GM21529 (cell line): ENCODE results near the gene LRRTM4.

Source experiments
- ATAC-seq: cut with Tn5 transposase; IDR thresholded peaks from one replicate; pipeline ENCODE4 v1.9.1; 2021; ENCODE audit not compliant: unreplicated experiment

The LRRTM4 gene

DNA sequence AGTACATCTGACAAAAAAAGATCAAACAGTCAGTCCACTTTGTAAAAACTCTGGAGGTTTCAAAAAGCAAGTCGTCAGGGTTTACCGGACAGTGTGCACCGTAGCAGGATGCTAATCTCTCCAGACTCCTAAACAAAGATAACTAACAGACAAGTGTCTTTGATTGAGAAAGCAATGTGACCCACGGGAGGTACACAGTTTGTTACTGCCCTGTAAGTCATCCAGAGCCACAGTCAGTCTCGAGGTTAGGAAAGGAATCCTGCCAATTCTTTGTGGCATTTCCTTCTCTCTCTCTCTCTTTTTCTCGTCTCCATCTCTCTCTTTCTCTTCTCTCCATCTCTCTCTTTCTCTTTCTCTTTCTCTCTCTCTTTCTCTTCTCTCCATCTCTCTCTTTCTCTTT lies 42.8 kb downstream of the LRRTM4 start:
- no peak for ATAC-seq

DNA sequence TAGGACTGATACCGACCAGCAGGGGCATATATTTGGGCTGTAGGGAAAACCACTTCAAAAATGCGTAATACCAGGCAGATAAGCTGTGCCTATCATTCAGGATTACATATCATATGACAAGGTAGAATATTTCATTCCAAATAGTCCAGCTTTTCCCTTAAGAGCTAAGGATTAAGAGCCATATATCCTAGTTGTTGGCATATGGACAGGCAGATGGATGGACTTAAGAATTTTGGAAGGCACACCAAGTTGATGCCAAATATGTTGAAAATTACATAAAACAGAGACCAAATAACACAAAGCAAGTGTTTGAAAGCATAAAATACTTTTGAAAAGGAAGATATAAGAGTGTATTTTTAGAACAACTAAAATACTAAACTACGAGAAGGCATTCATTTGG lies 52.1 kb downstream of the LRRTM4 start:
- ATAC-seq: no peak

DNA sequence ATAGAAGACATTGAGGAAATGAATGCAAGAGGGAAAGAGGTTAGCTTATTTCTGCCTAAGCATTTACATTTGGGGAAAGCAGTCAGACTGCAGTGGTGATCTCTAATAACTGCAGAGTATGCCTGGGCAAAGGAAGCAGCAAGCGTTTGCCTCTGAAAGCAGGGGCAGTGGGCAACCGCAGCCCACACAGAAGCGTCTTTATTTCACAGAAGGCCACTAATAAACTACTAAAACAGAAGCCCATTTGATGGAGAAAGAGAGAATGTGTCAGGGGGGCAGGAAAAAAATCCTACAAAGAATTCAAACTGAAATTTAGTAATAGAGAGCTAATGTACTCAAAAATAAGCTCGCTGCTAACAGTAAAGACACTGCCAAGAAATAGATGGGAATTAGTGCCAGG lies 53.1 kb downstream of the LRRTM4 start:
- no peak for ATAC-seq

- ATAC-seq: no peak
These were observed 62.3 kb downstream of the LRRTM4 start for GRCh38 chr2:77459840-77460239.

DNA sequence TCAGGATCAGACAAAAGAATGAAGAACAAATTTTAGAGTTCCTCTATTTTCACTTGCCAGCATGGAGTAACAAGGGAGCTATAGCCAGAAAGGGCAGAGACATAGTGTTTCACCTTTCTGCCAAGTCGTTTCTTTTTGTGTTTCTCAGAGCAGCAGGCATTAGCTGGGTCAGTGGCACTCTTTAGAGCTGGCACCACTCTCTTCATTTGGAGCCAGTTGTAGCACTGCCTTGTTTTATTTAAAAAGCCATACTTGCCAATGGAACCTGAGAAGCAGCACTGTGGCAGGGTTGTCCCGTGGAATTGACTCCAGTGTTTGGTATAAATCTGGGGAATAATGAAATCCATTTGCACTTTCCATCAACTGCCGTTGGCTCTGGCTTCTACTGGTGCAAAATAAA lies 64.0 kb downstream of the LRRTM4 start:
- no peak for ATAC-seq

DNA sequence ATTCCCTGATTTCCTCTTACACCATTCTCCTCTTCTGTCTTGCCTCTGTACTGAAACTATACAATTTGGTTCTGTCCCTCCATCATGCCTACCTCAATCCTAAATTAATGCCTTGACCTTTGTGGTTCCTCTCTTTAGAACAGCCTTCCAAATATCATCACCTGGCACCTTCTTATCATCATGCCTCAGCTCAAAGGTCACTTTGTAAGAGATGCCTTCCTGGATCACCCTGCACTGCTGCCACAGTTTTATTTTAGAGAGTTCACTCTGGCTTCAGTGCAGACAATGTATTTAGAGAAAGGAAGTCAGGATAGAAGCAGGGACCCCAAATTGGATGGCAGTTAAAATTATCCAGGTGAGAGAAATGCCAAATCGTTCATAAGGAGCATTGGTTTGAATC lies 64.5 kb downstream of the LRRTM4 start:
- ATAC-seq: no peak

- ATAC-seq: no peak
These were observed 79.1 kb downstream of the LRRTM4 start for GRCh38 chr2:77443076-77443475.

- ATAC-seq: no peak
These were observed 87.3 kb downstream of the LRRTM4 start for GRCh38 chr2:77434880-77435279.

DNA sequence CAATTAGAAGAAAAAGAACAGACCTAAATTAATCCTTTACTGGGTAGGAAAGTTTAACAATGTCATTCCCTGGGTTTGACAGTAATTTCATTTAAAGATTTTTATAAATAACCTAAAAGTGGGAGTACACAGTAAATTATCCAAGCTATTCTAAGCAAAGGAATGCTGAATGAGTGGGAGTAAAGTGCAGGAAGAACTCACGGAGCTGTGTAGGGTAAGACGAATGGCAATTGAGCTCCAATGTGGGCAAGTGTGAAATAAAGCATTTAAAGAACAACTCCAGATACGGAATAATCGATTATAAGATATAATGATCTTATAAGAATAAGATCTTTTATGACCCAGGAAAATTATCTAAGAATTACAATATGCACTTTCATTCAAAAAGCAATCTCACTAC lies 93.2 kb downstream of the LRRTM4 start:
- no peak for ATAC-seq

- ATAC-seq: no peak
These were observed 100.2 kb downstream of the LRRTM4 start for GRCh38 chr2:77421971-77422370.

DNA sequence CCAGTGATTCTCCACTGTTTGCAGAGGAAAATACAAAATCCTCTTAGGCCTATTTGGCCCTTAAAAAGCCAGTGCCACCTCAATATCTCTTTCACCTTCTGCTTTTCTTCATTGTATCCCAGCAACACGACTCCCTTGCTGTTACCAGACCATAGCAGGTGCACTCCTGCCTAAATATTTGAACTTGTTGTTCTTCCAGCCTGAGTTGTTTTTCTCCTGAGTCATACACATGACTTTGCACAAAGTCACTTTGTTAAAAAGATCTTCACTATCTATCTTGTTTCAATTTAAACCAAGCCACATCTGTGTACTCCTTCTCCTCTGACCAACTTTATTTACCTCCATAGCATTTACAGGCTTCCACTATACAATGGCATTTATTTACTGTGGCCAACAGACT lies 103.6 kb downstream of the LRRTM4 start:
- no peak for ATAC-seq

DNA sequence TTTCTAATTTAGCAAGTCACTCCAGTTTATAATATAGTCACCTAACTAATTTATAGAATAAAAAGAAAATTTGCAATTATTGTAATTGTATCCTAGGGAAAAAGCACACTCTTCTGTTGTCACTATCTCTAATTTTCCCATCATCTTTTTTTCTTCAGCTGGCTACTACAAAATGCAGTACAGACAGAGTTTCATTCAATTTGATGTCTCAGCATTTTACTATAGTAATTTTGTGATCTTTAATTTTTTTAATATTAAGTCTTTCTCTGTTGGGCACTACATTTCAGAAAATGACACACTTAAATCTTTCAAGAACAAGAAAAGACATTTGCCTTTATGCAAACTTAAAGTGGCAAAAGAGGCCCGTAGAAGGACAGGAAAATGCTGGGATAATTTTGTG lies 118.0 kb downstream of the LRRTM4 start:
- ATAC-seq: no peak

GRCh38 chr2:77398970-77399600 lies 123.1 kb downstream of the LRRTM4 start:
- ATAC-seq: no peak

DNA sequence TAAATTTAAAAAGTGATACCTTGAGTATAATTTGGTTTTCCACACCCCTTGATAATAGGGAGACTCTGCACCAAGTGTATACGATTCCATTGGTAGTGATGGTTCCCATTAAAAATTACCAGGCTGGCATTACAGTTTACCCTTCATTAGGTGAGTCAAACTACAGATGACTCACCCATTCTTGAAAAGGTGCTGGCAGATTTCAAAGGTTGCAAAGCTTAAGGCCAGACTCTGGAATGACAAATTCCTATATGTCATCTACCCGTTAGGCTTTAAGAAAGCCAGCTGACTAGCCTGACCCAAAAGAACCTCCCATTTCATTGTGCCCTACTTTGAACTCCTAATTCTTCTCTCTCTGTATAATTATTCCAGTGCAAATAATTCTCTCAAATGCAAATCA lies 124.4 kb downstream of the LRRTM4 start:
- ATAC-seq: no peak

- no peak for ATAC-seq
These were observed 127.2 kb downstream of the LRRTM4 start for GRCh38 chr2:77395011-77395410.

- no peak for ATAC-seq
These were observed 131.1 kb downstream of the LRRTM4 start for GRCh38 chr2:77391119-77391518.

DNA sequence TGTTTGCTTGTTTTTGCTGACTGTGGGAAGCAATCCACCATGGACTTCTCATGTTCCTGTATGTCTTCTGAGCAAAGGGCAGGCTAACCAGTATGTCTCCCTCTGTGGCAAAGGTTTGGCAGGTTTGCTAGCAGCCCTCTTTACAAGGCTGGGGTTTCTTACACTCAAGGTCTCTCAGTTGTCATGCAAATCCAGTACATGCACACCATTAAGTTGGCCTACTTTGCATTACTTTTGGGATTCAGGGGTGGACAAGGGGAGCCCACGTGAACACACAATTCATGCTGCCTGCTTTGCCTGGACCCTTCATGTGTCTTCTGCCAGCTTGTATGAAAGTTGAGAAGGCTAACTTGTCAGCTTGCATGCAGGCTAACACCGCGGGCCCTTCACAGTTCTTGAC lies 134.9 kb downstream of the LRRTM4 start:
- ATAC-seq: no peak

DNA sequence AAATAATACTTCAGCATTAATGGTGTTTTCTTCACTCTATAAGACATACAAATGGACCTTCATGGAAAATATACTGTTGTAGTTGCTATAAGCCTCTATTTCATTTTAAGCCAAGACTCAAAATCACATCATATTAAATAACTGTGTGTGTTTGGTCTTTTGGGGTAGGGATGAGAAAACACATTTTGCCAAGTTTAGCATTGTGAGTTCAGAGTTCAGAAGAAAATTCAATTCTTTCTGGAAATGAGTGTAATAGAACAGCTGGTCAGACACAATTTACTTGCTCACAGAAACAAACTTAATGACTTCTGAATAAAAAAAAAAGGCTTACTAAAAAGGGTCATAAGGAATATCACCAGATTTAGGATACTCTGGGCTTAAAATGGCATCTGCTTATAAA lies 149.5 kb downstream of the LRRTM4 start:
- ATAC-seq: no peak

DNA sequence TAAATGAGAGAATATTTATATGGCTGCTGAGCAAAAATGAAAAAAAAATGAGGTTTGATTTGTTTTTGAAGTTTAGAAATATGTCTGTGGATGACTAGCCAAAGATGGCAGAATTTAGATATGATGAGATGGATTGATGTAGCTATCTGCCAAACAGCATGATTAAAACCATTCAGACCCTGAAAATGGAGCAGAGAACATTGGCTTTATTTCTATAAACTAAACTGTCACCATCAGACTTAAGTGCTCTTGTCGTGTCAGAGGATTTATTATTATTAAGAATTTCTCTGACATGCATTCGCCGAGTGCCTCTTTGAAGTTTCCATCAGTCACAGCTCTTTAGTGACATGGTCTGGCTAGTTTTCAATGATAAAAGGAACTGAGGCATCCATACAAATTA lies 151.7 kb downstream of the LRRTM4 start:
- no peak for ATAC-seq

DNA sequence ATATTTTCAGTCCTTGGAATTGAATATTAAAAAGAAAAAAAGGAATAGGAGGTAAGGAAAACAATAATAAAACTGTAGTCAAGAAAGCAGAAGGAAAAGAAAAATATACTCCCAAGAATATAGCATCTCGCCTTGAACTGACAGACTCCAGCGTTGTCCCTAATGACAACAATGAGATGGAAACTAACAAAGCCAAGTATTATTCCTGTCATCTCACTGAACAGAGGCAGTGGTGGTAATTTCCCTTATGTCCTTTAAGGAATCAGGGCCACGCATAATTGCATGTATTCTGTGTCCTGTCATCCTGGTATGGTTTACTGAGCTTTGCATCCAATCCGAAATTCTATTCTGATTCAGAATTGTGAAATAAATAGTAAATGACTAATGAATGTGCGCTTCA lies 158.9 kb downstream of the LRRTM4 start:
- ATAC-seq: no peak

DNA sequence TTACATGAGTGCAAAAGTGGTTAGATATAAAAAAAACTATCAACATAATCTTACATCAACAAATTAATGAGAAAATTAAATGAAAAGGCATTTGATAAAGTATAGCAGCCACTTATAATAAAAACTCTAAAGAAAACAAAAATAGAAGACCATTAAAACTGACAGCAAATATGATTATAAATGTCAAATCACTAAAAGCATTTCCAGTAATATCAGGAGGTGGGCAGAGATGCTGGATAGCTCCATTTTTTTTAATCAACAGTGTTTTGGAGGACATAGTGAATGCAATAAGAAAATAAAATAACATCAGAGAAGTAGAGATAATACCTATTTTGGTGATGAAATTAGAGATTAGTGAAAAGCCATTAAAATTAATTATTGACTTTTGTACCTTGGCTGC lies 173.4 kb downstream of the LRRTM4 start:
- no peak for ATAC-seq

DNA sequence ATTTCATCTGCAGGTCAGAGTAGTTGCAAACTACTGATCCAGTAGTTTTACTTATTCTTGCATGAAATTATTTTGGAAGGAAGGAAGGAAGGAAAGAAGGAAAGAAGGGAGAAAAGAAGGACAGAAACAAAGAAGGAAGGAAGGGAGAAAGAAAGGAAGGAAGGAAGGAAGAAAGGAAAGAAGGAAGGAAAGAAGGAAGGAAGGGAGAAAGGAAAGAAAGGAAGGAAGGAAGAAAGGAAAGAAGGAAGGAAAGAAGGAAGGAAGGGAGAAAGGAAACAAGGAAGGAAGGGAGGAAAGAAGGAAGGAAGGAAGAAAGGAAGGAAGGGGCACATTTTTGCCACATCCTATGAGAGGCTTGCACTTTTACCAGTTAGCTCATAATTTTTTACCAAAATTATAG lies 186.2 kb downstream of the LRRTM4 start:
- no peak for ATAC-seq

DNA sequence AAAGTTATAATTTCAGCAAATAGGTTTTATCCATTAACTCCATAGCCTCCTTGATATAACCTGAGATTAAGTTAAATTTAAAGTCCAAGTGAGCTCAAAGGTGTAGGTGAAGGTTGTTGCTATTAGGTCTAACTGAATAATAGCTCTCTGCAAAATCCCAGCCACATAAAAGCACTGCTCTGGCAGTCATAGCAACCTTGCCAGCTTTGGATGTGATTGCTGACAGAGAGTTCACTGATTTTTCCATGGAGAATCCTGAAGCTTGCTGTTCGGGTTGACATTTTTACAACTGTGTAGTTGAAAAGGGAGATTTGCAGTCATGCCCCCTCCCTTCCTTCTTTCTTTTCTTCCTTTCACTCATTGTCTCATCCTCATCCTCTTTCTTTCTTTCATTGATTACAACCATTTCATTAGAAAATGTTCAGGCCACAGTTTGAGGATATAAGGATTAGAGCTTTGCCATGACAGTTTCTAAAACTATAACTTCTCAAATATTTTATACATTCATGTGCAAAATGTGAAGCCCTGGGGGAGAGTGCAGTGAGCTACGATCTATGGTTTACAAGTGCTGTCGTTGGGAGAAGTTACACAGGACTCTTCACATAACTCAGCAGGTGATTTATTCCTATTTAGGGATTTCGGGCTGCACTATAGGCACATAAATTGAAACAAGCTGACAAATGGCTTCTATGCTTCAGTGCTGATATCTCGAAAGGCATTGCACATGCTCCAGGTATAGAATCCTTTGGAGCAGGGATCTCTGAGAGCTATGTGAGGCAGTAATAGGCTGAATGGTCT lies 193.8 kb downstream of the LRRTM4 start:
- ATAC-seq: no peak
